Pancreas (tissue), 10 donors: Measurements from ENCODE around the gene POLR2M. TPM values are rescaled to one million over a fixed set of nuclear protein-coding genes. Genes with fewer than 3 reads are reported as not detected.
A peak's percentile ranks its signal among the peaks of the same experiment; 100 is the strongest.

Source experiments
- ATAC-seq, 4 donors: fragments of 200-7000 bp; cut with Tn5 transposase; one replicate each; pipeline versions ENCODE4 v1.8.0 to v1.9.1; 2020; ENCODE audit warnings: mild to moderate bottlenecking in 4 of 4, moderate library complexity in 4 of 4
- DNase-seq, 6 donors: peaks; one replicate each; pipeline ENCODE4 v3.0.0-alpha.2; 2020
- FAIRE-seq: peaks from 2 replicates; lab custom pipeline; 2012; peaks lifted over from hg19 to GRCh38; lab: Jason Lieb, UNC
- H3K27ac ChIP-seq, 4 donors: fragments of 200-600 bp; sonication (generic); 1 replicate in 3 of 4; 2 replicates in 1 of 4; pipeline versions ENCODE4 v1.5.0 to v1.8.0; 2020
- H3K27me3 ChIP-seq, 4 donors: fragments of 200-600 bp; one replicate each; pipeline ENCODE4 v1.8.0; 2021
- H3K36me3 ChIP-seq, 3 donors: fragments of 200-600 bp; sonication (generic) in 1 of 3; one replicate each; pipeline versions ENCODE4 v1.5.0 to v1.8.0; 2020 to 2021
- H3K4me1 ChIP-seq, 3 donors: fragments of 200-600 bp; one replicate each; pipeline ENCODE4 v1.8.0; 2021
- H3K4me3 ChIP-seq, 4 donors: fragments of 200-600 bp; sonication (generic) in 2 of 4; one replicate each; pipeline versions ENCODE4 v1.5.0 to v1.8.0; 2020 to 2021
- H3K9me3 ChIP-seq, 4 donors: fragments of 200-600 bp; one replicate each; pipeline ENCODE4 v1.8.0; 2021
- CTCF ChIP-seq, 4 donors: fragments of 200-600 bp; sonication (generic) in 3 of 4; IDR thresholded peaks; one replicate each; pipeline versions ENCODE4 v1.5.0 to v1.8.0; 2021; ENCODE audit warnings: antibody characterized with exemption in 4 of 4
- WGBS, 2 donors: extraction: QIAGEN DNeasy Blood & Tissue Kit; methylation state at CpG; one replicate each; pipeline ENCODE4 v1.1.7; 2013; 5-methylcytosine and 5-hydroxymethylcytosine counted together
- intact Hi-C, 3 donors: fragments of 100-400 bp; cut with DNase I; formaldehyde crosslinking; loops; one replicate each; pipeline versions ENCODE4 v1.11.1 to v1.14.2; 2022
- polyA plus RNA-seq, 2 donors: library from polyadenylated mRNA; stranded (reverse); fragments of 200-250 nt; gene quantifications; one replicate each; pipeline ENCODE4 v1.2.3, GENCODE V29; 2013
- total RNA-seq, 6 donors: library from RNA; stranded (reverse); fragmentation: NEBNext Ultra II Directional in 4 of 6; extraction: Animal tissue kit (Norgen Biotek cat#: 25700) in 4 of 6; gene quantifications; one replicate each; pipeline versions ENCODE4 v1.2.1 to v1.2.4, GENCODE V29; 2021 to 2023
- donor health status: healthy with polysubstance abuse.
- donor health status: DM: no; HTN: no; CAD: no; lungs with moderate emphysema.
- donor health status: DM: no; HTN: no; CAD: no.
- donor health status: control.
- donor health status: control.
- donor health status: Bipolar disorder and iron deficiency.
- donor health status: DM: yes; HTN: yes; CAD: no.
- donor health status: DM: no; HTN: no; CAD: no.
- donor health status: DM: no; HTN: no; CAD: no.
- donor health status: DM: yes; HTN: yes; CAD: no.

The POLR2M gene
- total and polyA plus RNA-seq, 8 donors = 30.3 to 54.1 (median 40.6) TPM

GRCh38 chr15:57704441-57704840 lies 2.1 kb upstream of the POLR2M start:
- FAIRE-seq (no peak), ATAC-seq (no peak), DNase-seq (no peak)
- Histone ChIP-seq H3K4me3 (no peak overlapping the region), H3K9me3 (no peaks in the 10 kb centered on the region), H3K36me3 (no peaks in the 10 kb centered on the region), H3K27ac (no peak overlapping the region), H3K4me1 (peaks cover 3 to 9% (median 7%) of the 10 kb centered on the region in 3 donors), H3K27me3 (no peaks in the 10 kb centered on the region)
- no peak for TF ChIP-seq CTCF (IDR thresholded peaks at IDR 0.05)
- intact Hi-C loops = no loop called here
- WGBS, 2 donors = 79 to 83% methylated on average over 3 of the region's 3 CpGs

- H3K4me1 ChIP-seq = peaks cover 6 to 17% (median 15%) of the 10 kb centered on the region in 3 donors
- H3K9me3 ChIP-seq = no peaks in the 10 kb centered on the region
- peaks cover 0 to 3% (median 0%) of the 10 kb centered on the region in 3 donors for H3K36me3 ChIP-seq
- intact Hi-C loops = no loop called here
- TF ChIP-seq CTCF (IDR thresholded peaks at IDR 0.05) = no peak
- FAIRE-seq = no peak
- no peaks in the 10 kb centered on the region for H3K27me3 ChIP-seq
- no peak for DNase-seq
- peak overlapping the region; percentile 76 to 98 (median 94) for H3K27ac ChIP-seq
- peak overlapping the region; percentile 71 to 91 (median 84) for H3K4me3 ChIP-seq
- peak in 3 of 4 donors; percentile 1 to 12 (median 7) for ATAC-seq
- WGBS, 2 donors = 80 to 82% methylated on average over 12 of the region's 12 CpGs
Measured at GRCh38 chr15:57705746-57706404, 639 bp upstream of the POLR2M start.

GRCh38 chr15:57708047-57708446 lies 1.5 kb downstream of the POLR2M start:
- ATAC-seq = peak in 1 of 4 donors; percentile 25
- 22 to 25% methylated on average over 4 of the region's 4 CpGs for WGBS, 2 donors
- TF ChIP-seq CTCF (IDR thresholded peaks at IDR 0.05) = no peak
- intact Hi-C loops = no loop called here
- Histone ChIP-seq H3K27me3 (no peaks in the 10 kb centered on the region), H3K27ac (peak overlapping the region in 2 of 4 donors; percentile 96 to 98), H3K9me3 (no peaks in the 10 kb centered on the region), H3K36me3 (peaks cover 0 to 25% (median 10%) of the 10 kb centered on the region in 3 donors), H3K4me3 (peak overlapping the region in 3 of 4 donors; percentile 71 to 91 (median 91)), H3K4me1 (peaks cover 6 to 17% (median 15%) of the 10 kb centered on the region in 3 donors)
- FAIRE-seq = no peak
- no peak for DNase-seq

- DNase-seq (no peak), FAIRE-seq (no peak), ATAC-seq (peak; percentile 66 to 87 (median 72))
- no peaks in the 10 kb centered on the region for H3K9me3 ChIP-seq
- peaks cover 0 to 13% (median 0%) of the 10 kb centered on the region in 3 donors for H3K36me3 ChIP-seq
- WGBS, 2 donors = 34 to 46% methylated on average over 2 of the region's 2 CpGs
- no peak overlapping the region for H3K27ac ChIP-seq
- no peaks in the 10 kb centered on the region for H3K4me1 ChIP-seq
- H3K4me3 ChIP-seq = no peak overlapping the region
- intact Hi-C loops = no loop called here
- no peaks in the 10 kb centered on the region for H3K27me3 ChIP-seq
- TF ChIP-seq CTCF (IDR thresholded peaks at IDR 0.05) = no peak
Measured at GRCh38 chr15:57718309-57718708, 11.8 kb downstream of the POLR2M start.

GRCh38 chr15:57720867-57721266 lies 14.4 kb downstream of the POLR2M start:
- no peaks in the 10 kb centered on the region for H3K9me3 ChIP-seq
- no peaks in the 10 kb centered on the region for H3K27me3 ChIP-seq
- ATAC-seq = no peak
- FAIRE-seq = no peak
- no peak overlapping the region for H3K27ac ChIP-seq
- 80 to 88% methylated on average over 3 of the region's 3 CpGs for WGBS, 2 donors
- H3K4me1 ChIP-seq = no peaks in the 10 kb centered on the region
- intact Hi-C loops = no loop called here
- no peak overlapping the region for H3K4me3 ChIP-seq
- no peak for TF ChIP-seq CTCF (IDR thresholded peaks at IDR 0.05)
- DNase-seq = no peak
- H3K36me3 ChIP-seq = no peaks in the 10 kb centered on the region
